ENCODE measurements around the gene INTS2.
"Not testable (repeated sequence)": the region's sequence is repeated elsewhere in the genome, so short reads cannot be mapped to it uniquely, and the experiment has no call there.

The INTS2 gene

GRCh38 chr17:61826198-61826597 lies 101.6 kb downstream of the INTS2 start:
- not testable (repeated sequence) for FAIRE-seq; DNase-seq (ENCODE audit: insufficient read length, low spot score)

GRCh38 chr17:61825448-61826137 lies 102.2 kb downstream of the INTS2 start:
- FAIRE-seq (no peak), DNase-seq (ENCODE audit: insufficient read length, low spot score) (no peak)

GRCh38 chr17:61822326-61823285 lies 105.2 kb downstream of the INTS2 start:
- FAIRE-seq (peak; percentile 51), DNase-seq (ENCODE audit: insufficient read length, low spot score) (no peak)

GRCh38 chr17:61821655-61822054 lies 106.1 kb downstream of the INTS2 start:
- FAIRE-seq (no peak), DNase-seq (ENCODE audit: insufficient read length, low spot score) (no peak)

GRCh38 chr17:61819265-61819664 lies 108.5 kb downstream of the INTS2 start:
- DNase-seq (ENCODE audit: insufficient read length, low spot score); FAIRE-seq: not testable (repeated sequence)

- no peak for DNase-seq (ENCODE audit: insufficient read length, low spot score)
- FAIRE-seq: no peak
These were observed 109.6 kb downstream of the INTS2 start for GRCh38 chr17:61818225-61818624.

GRCh38 chr17:61817452-61817851 lies 110.3 kb downstream of the INTS2 start:
- DNase-seq (ENCODE audit: insufficient read length, low spot score): no peak
- FAIRE-seq: no peak

- DNase-seq (ENCODE audit: insufficient read length, low spot score): no peak
- no peak for FAIRE-seq
These were observed 111.2 kb downstream of the INTS2 start for GRCh38 chr17:61816538-61816937.

- DNase-seq (ENCODE audit: insufficient read length, low spot score): no peak
- no peak for FAIRE-seq
These were observed 111.8 kb downstream of the INTS2 start for GRCh38 chr17:61815863-61816503.
